PC-9 (cell line): ENCODE results near the gene KIAA1217. TPM values are rescaled to one million over a fixed set of nuclear protein-coding genes. Genes with fewer than 3 reads are reported as not detected.

Experiments
- BruUV-seq: library from RNA; stranded (reverse); fragments of 400-500 nt; replicated peaks from 2 replicates; lab custom pipeline; 2021; lab: Mats Ljungman, UMichigan
- CTCF ChIA-PET: fragments of 300-600 bp; sonication (Branson Sonifier 250); formaldehyde crosslinking; loops from one replicate; lab custom pipeline; 2022; ENCODE audit warnings: antibody characterized with exemption; lab: Charles Lee
- POLR2A ChIA-PET: fragments of 300-600 bp; sonication (Branson Sonifier 250); formaldehyde crosslinking; loops from one replicate; lab custom pipeline; 2022; ENCODE audit warnings: antibody characterized with exemption; ENCODE audit not compliant: unreplicated experiment; lab: Charles Lee
- DNase-seq, 2 experiments: peaks; one replicate each; pipeline versions ENCODE4 v3.0.0 to v3.0.0-alpha.2; 2015 to 2022; ENCODE audit warnings: mixed read lengths in 1 of 2
- H2AFZ ChIP-seq: fragments of 200-600 bp; sonication (generic); 2 replicates; pipeline ENCODE4 v1.8.1; 2017; ENCODE audit warnings: antibody characterized with exemption
- H3F3A ChIP-seq: fragments of 200-600 bp; sonication (generic); 2 replicates; pipeline ENCODE4 v1.8.1; 2017; ENCODE audit warnings: antibody characterized with exemption, mild to moderate bottlenecking, low read depth; ENCODE audit not compliant: insufficient read depth
- H3K27ac ChIP-seq: fragments of 200-600 bp; sonication (generic); 2 replicates; pipeline ENCODE4 v1.6.1; 2016; ENCODE audit warnings: mixed run types
- H3K27me3 ChIP-seq: fragments of 200-600 bp; sonication (generic); 2 replicates; pipeline ENCODE4 v1.6.1; 2016; ENCODE audit warnings: low read depth, mixed run types; ENCODE audit not compliant: insufficient read depth
- H3K36me3 ChIP-seq: fragments of 200-600 bp; sonication (generic); 2 replicates; pipeline ENCODE4 v1.6.1; 2016; ENCODE audit warnings: low read depth, mixed run types
- H3K4me1 ChIP-seq: fragments of 200-600 bp; sonication (generic); replicated peaks from 2 replicates; pipeline ENCODE4 v1.6.1; 2016; ENCODE audit warnings: mixed run types; ENCODE audit not compliant: insufficient read depth
- H3K4me2 ChIP-seq: fragments of 200-600 bp; sonication (generic); 2 replicates; pipeline ENCODE4 v1.6.1; 2017; ENCODE audit warnings: mixed run types
- H3K4me3 ChIP-seq: fragments of 200-600 bp; sonication (generic); 2 replicates; pipeline ENCODE4 v1.6.1; 2016; ENCODE audit warnings: mixed run types
- H3K79me2 ChIP-seq: fragments of 200-600 bp; sonication (generic); 2 replicates; pipeline ENCODE4 v1.6.1; 2017; ENCODE audit warnings: low read depth, mixed run types
- H3K9me2 ChIP-seq: fragments of 200-600 bp; sonication (generic); 2 replicates; pipeline ENCODE4 v1.8.1; 2017; ENCODE audit warnings: mild to moderate bottlenecking; ENCODE audit not compliant: insufficient read depth
- H3K9me3 ChIP-seq: fragments of 200-600 bp; sonication (generic); 2 replicates; pipeline ENCODE4 v1.8.1; 2016; ENCODE audit warnings: low read depth; ENCODE audit not compliant: insufficient read depth
- H4K20me1 ChIP-seq: fragments of 200-600 bp; sonication (generic); 2 replicates; pipeline ENCODE4 v1.8.1; 2017; ENCODE audit not compliant: insufficient read depth
- EZH2 ChIP-seq: fragments of 200-600 bp; sonication (generic); IDR thresholded peaks from 2 replicates; pipeline ENCODE4 v1.8.0; 2017; ENCODE audit warnings: antibody characterized with exemption, low read depth
- intact Hi-C: fragments of 100-400 bp; cut with micrococcal nuclease; formaldehyde crosslinking; loops from one replicate; pipeline ENCODE4 v1.10.0; 2022; ENCODE audit not compliant: unreplicated experiment
- total RNA-seq: library from RNA; stranded (reverse); gene quantifications from 2 replicates; pipeline ENCODE4 v1.2.3, GENCODE V29; 2021
- TF ChIP-seq, protein P1 (sequence below): fragments of 200-600 bp; sonication (generic); conservative IDR thresholded peaks from 2 replicates; pipeline ENCODE4 v1.6.1; 2017; ENCODE audit warnings: mixed run types, antibody characterized with exemption, mild to moderate bottlenecking, moderate library complexity

The KIAA1217 gene
- total RNA-seq, 1 experiment from 2014 or later: 41.1 TPM

DNA sequence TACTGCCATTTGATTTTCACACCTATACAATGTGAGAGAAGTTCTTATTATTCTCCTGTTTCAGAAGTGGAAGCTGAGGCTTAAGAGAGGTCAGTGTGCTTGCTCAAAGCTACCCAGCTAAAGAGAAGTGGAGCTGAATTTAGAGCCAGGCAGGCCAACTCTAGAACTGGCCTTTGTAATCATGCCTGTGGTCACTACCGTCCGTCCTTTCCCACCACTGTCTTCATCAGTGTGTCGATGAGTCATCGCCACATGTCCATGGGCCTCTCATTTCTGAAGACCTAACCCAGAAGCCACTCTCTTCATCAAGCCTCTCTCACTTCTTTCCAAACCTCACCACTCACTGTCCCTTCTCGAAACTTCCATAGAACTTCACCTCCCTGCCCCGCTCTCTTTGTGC, 237.8 kb downstream of the KIAA1217 start:
- Histone ChIP-seq H3K4me1 (peaks cover 18% of the 10 kb centered on the region; the same call in 1 of the 2 replicates), H3K27me3 (no peaks in the 10 kb centered on the region), H3F3A (no peaks in the 10 kb centered on the region), H3K36me3 (no peaks in the 10 kb centered on the region), H2AFZ (no peak overlapping the region), H3K79me2 (no peaks in the 10 kb centered on the region), H3K27ac (no peak overlapping the region), H3K9me3 (no peaks in the 10 kb centered on the region), H3K4me2 (no peak overlapping the region), H3K9me2 (no peaks in the 10 kb centered on the region), H3K4me3 (no peak overlapping the region), H4K20me1 (no peaks in the 10 kb centered on the region)
- BruUV-seq: no TSS peak
- ChIA-PET POLR2A (no interaction called here), CTCF (interaction anchor here (0.6 kb wide), 1 partner anchor 34 kb away, joined by 3 read pairs; no protein-coding TSS in a partner anchor)
- intact Hi-C loops: loop anchor here (2.0 kb wide), 1 partner anchor 20 kb away; no protein-coding TSS in a partner anchor
- no peak for TF ChIP-seq EZH2
- TF ChIP-seq, protein P1, sequence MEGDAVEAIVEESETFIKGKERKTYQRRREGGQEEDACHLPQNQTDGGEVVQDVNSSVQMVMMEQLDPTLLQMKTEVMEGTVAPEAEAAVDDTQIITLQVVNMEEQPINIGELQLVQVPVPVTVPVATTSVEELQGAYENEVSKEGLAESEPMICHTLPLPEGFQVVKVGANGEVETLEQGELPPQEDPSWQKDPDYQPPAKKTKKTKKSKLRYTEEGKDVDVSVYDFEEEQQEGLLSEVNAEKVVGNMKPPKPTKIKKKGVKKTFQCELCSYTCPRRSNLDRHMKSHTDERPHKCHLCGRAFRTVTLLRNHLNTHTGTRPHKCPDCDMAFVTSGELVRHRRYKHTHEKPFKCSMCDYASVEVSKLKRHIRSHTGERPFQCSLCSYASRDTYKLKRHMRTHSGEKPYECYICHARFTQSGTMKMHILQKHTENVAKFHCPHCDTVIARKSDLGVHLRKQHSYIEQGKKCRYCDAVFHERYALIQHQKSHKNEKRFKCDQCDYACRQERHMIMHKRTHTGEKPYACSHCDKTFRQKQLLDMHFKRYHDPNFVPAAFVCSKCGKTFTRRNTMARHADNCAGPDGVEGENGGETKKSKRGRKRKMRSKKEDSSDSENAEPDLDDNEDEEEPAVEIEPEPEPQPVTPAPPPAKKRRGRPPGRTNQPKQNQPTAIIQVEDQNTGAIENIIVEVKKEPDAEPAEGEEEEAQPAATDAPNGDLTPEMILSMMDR: no peak
- peak; percentile 46 to 56 for DNase-seq

DNA sequence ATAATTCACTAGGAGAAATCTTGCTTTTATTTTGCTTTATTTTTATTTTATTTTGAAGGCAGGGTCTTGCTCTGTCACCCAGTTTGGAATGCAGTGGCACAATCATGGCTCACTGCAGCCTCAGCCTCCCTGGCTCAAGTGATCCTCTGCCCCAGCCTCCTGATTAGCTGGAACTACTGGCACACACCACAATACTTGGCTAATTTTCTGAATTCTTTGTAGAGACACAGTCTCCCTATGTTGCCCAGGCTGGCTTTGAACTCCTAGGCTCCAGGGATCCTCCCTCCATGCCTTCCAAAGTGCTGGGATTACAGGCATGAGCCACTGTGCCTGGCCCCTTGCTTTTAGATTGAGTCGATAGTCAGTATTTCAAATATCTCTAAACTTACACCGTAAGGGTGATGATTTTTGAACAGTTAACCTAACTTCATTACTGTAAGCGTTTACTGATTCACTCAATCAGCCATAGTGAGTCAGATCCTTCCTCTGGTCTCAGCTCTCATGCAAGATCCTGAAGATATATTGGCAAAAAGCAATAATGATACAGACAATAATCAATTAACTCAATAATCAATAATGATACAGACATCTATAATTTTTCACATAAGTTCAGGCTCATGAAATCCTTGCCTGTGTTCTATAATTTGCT, 239.5 kb downstream of the KIAA1217 start:
- Histone ChIP-seq H3K4me3 (no peak overlapping the region), H3K9me2 (no peaks in the 10 kb centered on the region), H3K9me3 (no peaks in the 10 kb centered on the region), H3K36me3 (no peaks in the 10 kb centered on the region), H3K27me3 (no peaks in the 10 kb centered on the region), H3K4me2 (no peak overlapping the region), H3F3A (no peaks in the 10 kb centered on the region), H2AFZ (no peak overlapping the region), H4K20me1 (no peaks in the 10 kb centered on the region), H3K4me1 (peaks cover 18% of the 10 kb centered on the region; the same call in 1 of the 2 replicates), H3K27ac (no peak overlapping the region), H3K79me2 (no peaks in the 10 kb centered on the region)
- CTCF ChIA-PET: no interaction called here
- POLR2A ChIA-PET: no interaction called here
- TF ChIP-seq, protein P1: no peak
- no peak for TF ChIP-seq EZH2
- no peak for DNase-seq
- BruUV-seq: no TSS peak
- intact Hi-C loops: no loop called here

DNA sequence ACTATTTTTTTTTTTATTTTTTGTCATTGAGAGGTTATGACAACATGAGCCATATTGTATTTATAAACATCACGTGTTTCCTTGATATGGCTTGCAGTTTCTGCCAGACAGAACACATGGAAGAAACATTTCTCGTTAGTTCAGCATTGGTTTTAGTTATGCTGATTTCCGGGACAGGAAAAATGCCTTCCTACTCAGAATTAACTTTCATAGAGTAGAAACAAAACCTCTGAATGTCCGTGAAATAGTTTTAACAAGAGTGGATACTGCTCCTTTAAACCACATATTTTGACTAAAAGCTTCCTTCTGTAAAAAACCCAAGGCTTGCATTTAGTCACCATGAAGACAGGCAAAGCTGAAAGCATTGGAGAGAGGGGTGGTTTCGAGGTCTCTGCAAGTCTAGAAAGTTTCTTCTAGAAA, 240.4 kb downstream of the KIAA1217 start:
- ChIA-PET POLR2A (no interaction called here), CTCF (no interaction called here)
- no peak overlapping the region for H3K4me3 ChIP-seq

More for the DNA sequence above, 240.4 kb downstream of the KIAA1217 start:
- Histone ChIP-seq H3K9me2 (no peaks in the 10 kb centered on the region), H3K27me3 (no peaks in the 10 kb centered on the region), H3K27ac (no peak overlapping the region), H4K20me1 (no peaks in the 10 kb centered on the region), H3K4me2 (no peak overlapping the region), H3K36me3 (no peaks in the 10 kb centered on the region), H3K79me2 (no peaks in the 10 kb centered on the region), H3K4me1 (peaks cover 13% of the 10 kb centered on the region; the same call in 1 of the 2 replicates), H2AFZ (no peak overlapping the region), H3F3A (no peaks in the 10 kb centered on the region), H3K9me3 (no peaks in the 10 kb centered on the region)
- intact Hi-C loops: no loop called here
- no peak for DNase-seq
- no peak for TF ChIP-seq EZH2
- TF ChIP-seq, protein P1: no peak
- BruUV-seq: no TSS peak
